Measurements from ENCODE around the gene EEF1AKMT4. TPM values are rescaled to one million over a fixed set of nuclear protein-coding genes. Genes with fewer than 3 reads are reported as not detected.

Gene EEF1AKMT4
- total and polyA plus RNA-seq, 10 of the 15 experiments (the other 5 are each of a cell fraction or from before 2014, with no cell fraction given), result 7.5 to 26.8 (median 18.3) TPM

DNA sequence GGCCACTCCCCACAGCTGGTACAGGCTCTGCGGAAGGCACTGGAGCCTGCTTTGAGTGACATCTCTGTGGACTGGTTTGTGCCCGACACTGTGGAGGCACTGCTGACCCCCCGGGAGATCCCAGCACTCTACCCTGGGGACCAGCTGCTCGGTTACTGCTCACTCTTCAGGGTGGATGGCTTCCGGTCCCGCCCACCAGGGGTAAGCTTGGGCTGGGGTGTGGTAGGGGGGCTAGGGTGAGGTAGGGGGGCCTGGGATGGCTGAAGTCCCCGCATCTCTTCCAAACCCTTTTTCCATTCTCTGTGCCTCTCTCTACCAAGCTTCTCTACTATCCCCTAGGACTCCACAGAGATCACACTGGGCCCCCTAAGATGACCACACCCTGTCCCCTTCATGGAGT is 12.3 kb upstream of the EEF1AKMT4 start (continued):
- TF ChIP-seq, protein P1, sequence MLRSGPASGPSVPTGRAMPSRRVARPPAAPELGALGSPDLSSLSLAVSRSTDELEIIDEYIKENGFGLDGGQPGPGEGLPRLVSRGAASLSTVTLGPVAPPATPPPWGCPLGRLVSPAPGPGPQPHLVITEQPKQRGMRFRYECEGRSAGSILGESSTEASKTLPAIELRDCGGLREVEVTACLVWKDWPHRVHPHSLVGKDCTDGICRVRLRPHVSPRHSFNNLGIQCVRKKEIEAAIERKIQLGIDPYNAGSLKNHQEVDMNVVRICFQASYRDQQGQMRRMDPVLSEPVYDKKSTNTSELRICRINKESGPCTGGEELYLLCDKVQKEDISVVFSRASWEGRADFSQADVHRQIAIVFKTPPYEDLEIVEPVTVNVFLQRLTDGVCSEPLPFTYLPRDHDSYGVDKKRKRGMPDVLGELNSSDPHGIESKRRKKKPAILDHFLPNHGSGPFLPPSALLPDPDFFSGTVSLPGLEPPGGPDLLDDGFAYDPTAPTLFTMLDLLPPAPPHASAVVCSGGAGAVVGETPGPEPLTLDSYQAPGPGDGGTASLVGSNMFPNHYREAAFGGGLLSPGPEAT (IDR thresholded peaks at IDR 0.05; ENCODE audit: low read depth), result no peak
- TF ChIP-seq, protein P2, sequence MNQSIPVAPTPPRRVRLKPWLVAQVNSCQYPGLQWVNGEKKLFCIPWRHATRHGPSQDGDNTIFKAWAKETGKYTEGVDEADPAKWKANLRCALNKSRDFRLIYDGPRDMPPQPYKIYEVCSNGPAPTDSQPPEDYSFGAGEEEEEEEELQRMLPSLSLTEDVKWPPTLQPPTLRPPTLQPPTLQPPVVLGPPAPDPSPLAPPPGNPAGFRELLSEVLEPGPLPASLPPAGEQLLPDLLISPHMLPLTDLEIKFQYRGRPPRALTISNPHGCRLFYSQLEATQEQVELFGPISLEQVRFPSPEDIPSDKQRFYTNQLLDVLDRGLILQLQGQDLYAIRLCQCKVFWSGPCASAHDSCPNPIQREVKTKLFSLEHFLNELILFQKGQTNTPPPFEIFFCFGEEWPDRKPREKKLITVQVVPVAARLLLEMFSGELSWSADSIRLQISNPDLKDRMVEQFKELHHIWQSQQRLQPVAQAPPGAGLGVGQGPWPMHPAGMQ (IDR thresholded peaks at IDR 0.05; ENCODE audit: borderline replicate concordance), result no peak
- TF ChIP-seq BRCA1 (IDR thresholded peaks at IDR 0.05; ENCODE audit: low read depth, low read length) (no peak), KLF5 (IDR thresholded peaks at IDR 0.05; ENCODE audit: partially characterized antibody) (no peak)

DNA sequence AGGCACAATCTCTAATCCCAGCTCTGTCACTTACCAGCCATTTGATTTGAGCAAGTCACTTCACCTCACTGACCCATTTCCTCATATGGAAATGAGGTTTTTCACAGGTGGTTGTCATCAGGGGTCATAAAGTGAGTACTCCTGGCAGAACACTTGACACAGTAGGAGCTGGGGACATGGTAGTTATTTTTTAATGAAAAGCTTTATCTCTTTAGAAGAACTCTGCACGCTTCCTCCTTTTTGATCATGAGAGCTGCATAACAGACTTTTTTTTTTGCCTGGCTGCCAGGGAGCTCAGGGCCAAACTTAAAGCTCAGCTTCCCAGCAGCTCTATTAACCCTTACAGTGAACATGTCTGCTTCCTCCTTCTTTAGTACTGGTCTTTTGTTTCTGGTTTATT is 11.7 kb upstream of the EEF1AKMT4 start:
- ATAC-seq (no peak), DNase-seq (ENCODE audit: low read depth, low spot score) (no peak), FAIRE-seq (no peak)
- Histone ChIP-seq H4K20me1 (ENCODE audit: control insufficient read depth, insufficient read depth) (no peaks in the 10 kb centered on the region), H3K4me1 (ENCODE audit: control insufficient read depth, insufficient read depth, low read length) (no peaks in the 10 kb centered on the region), H3K27me3 (replicated peaks in 1 of 2; ENCODE audit: control insufficient read depth in 2 of 2, insufficient read depth in 2 of 2, low read length in 1 of 2) (no peaks in the 10 kb centered on the region; a peak in 1 of 4 replicates), H3K36me3 (ENCODE audit: control insufficient read depth in 2 of 2, insufficient read depth in 2 of 2, low read length in 1 of 2) (peaks cover 7 to 11% of the 10 kb centered on the region in 2 experiments; a peak in 3 of 4 replicates), H3K27ac (ENCODE audit: control insufficient read depth, insufficient read depth) (no peak overlapping the region), H3K9ac (ENCODE audit: control insufficient read depth, insufficient read depth, low read length) (no peak overlapping the region), H2AFZ (ENCODE audit: control insufficient read depth, low read depth, low read length) (no peak overlapping the region), H3K9me3 (replicated peaks; ENCODE audit: control insufficient read depth, insufficient read depth, low read length) (no peaks in the 10 kb centered on the region), H3K79me2 (ENCODE audit: control insufficient read depth, insufficient read depth, low read length) (no peaks in the 10 kb centered on the region), H3K4me2 (ENCODE audit: control insufficient read depth, insufficient read depth) (no peak overlapping the region), H3K4me3 (no peak overlapping the region)
- in situ Hi-C loops (cut with MboI) (no loop called here), intact Hi-C loops (cut with micrococcal nuclease; ENCODE audit: unreplicated experiment) (no loop called here)
- RAD21 ChIA-PET (ENCODE audit: unreplicated experiment), result interaction anchor here (1.1 to 1.6 kb wide), 2 partner anchors 10 to 15 kb away, joined by 4 to 6 read pairs; no protein-coding TSS in a partner anchor
- POLR2A ChIA-PET, result no interaction called here
- 0% methylated on average over 1 of the region's 1 CpG for WGBS (ENCODE audit: insufficient coverage, insufficient replicate concordance, low lambda C conversion rate, missing lambda C conversion rate)
- no TSS peak for BruUV-seq (replicated peaks)
- CTCF ChIA-PET, result interaction anchor here (0.6 to 3.5 kb wide), 7 partner anchors 8 to 352 kb away, joined by 3 to 23 read pairs (median 4); no protein-coding TSS in a partner anchor
- SMC1A ChIA-PET (ENCODE audit: uncharacterized antibody, unreplicated experiment), result interaction anchor here (1.1 to 1.2 kb wide), 2 partner anchors 10 to 109 kb away, joined by 3 to 4 read pairs; no protein-coding TSS in a partner anchor
- no peak for TF ChIP-seq SREBF2 (IDR thresholded peaks at IDR 0.05; ENCODE audit: low read length)
- TF ChIP-seq YBX1 (IDR thresholded peaks at IDR 0.05), result no peak
- TF ChIP-seq TCF12 (IDR thresholded peaks at IDR 0.05; ENCODE audit: low read depth, low read length), result no peak
- no peak for TF ChIP-seq CEBPB (IDR thresholded peaks at IDR 0.05; ENCODE audit: borderline replicate concordance in 1 of 2, low read depth in 2 of 2, low read length in 2 of 2)
- TF ChIP-seq, protein P3, sequence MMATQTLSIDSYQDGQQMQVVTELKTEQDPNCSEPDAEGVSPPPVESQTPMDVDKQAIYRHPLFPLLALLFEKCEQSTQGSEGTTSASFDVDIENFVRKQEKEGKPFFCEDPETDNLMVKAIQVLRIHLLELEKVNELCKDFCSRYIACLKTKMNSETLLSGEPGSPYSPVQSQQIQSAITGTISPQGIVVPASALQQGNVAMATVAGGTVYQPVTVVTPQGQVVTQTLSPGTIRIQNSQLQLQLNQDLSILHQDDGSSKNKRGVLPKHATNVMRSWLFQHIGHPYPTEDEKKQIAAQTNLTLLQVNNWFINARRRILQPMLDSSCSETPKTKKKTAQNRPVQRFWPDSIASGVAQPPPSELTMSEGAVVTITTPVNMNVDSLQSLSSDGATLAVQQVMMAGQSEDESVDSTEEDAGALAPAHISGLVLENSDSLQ (IDR thresholded peaks at IDR 0.05), result no peak
- TF ChIP-seq JUND (IDR thresholded peaks at IDR 0.05; ENCODE audit: low read depth, low read length), result no peak
- TF ChIP-seq CBX3 (IDR thresholded peaks at IDR 0.05; ENCODE audit: borderline replicate concordance, low read depth), result no peak
- TF ChIP-seq, protein P4, sequence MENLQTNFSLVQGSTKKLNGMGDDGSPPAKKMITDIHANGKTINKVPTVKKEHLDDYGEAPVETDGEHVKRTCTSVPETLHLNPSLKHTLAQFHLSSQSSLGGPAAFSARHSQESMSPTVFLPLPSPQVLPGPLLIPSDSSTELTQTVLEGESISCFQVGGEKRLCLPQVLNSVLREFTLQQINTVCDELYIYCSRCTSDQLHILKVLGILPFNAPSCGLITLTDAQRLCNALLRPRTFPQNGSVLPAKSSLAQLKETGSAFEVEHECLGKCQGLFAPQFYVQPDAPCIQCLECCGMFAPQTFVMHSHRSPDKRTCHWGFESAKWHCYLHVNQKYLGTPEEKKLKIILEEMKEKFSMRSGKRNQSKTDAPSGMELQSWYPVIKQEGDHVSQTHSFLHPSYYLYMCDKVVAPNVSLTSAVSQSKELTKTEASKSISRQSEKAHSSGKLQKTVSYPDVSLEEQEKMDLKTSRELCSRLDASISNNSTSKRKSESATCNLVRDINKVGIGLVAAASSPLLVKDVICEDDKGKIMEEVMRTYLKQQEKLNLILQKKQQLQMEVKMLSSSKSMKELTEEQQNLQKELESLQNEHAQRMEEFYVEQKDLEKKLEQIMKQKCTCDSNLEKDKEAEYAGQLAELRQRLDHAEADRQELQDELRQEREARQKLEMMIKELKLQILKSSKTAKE (IDR thresholded peaks at IDR 0.05; ENCODE audit: low read depth, poor library complexity, severe bottlenecking), result no peak
- TF ChIP-seq, protein P5, sequence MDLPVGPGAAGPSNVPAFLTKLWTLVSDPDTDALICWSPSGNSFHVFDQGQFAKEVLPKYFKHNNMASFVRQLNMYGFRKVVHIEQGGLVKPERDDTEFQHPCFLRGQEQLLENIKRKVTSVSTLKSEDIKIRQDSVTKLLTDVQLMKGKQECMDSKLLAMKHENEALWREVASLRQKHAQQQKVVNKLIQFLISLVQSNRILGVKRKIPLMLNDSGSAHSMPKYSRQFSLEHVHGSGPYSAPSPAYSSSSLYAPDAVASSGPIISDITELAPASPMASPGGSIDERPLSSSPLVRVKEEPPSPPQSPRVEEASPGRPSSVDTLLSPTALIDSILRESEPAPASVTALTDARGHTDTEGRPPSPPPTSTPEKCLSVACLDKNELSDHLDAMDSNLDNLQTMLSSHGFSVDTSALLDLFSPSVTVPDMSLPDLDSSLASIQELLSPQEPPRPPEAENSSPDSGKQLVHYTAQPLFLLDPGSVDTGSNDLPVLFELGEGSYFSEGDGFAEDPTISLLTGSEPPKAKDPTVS (IDR thresholded peaks at IDR 0.05; ENCODE audit: low read depth, low read length), result no peak
- no peak for TF ChIP-seq MTA2 (IDR thresholded peaks at IDR 0.05; ENCODE audit: low read depth)
- no peak for TF ChIP-seq TBL1XR1 (IDR thresholded peaks at IDR 0.05; ENCODE audit: low read depth, low read length)
